SK-N-SH (cell line): ENCODE measurements around the gene GRIN2C.

Experiments
- EP300 ChIP-seq, 2 experiments: IDR thresholded peaks; 2 replicates each; pipeline versions ENCODE4 v1.4.0 to v1.6.1; 2012; ENCODE audit warnings: borderline replicate concordance in 1 of 2, low read depth in 1 of 2, low read length in 1 of 2
- FOXJ3 ChIP-seq: sonication (generic); formaldehyde crosslinking; IDR thresholded peaks from 2 replicates; pipeline ENCODE4 v1.5.1; 2020; ENCODE audit warnings: mild to moderate bottlenecking, missing genetic modification reagents
- FOXM1 ChIP-seq: IDR thresholded peaks from 2 replicates; pipeline ENCODE4 v1.4.0; 2012; ENCODE audit warnings: low read depth, mild to moderate bottlenecking
- JUND ChIP-seq: IDR thresholded peaks from 2 replicates; pipeline ENCODE4 v1.4.0; 2012
- MEF2A ChIP-seq: IDR thresholded peaks from 2 replicates; pipeline ENCODE4 v1.4.0; 2012; ENCODE audit warnings: low read depth, borderline replicate concordance
- MXI1 ChIP-seq: IDR thresholded peaks from 2 replicates; pipeline ENCODE4 v1.6.1; 2012; ENCODE audit warnings: mild to moderate bottlenecking, low read depth, low read length, improper control_type of control experiment
- NRF1 ChIP-seq: IDR thresholded peaks from 2 replicates; pipeline ENCODE4 v1.6.1; 2012; ENCODE audit warnings: low read depth, mild to moderate bottlenecking, low read length
- RAD21 ChIP-seq: IDR thresholded peaks from 2 replicates; pipeline ENCODE4 v1.6.1; 2012; ENCODE audit warnings: mild to moderate bottlenecking, low read length
- RCOR1 ChIP-seq: fragments of 150-350 bp; IDR thresholded peaks from 2 replicates; pipeline ENCODE4 v1.6.1; 2017; ENCODE audit warnings: antibody characterized with exemption, low read length
- TAF1 ChIP-seq: IDR thresholded peaks from 2 replicates; pipeline ENCODE4 v1.6.1; 2012; ENCODE audit warnings: low read depth, mild to moderate bottlenecking, low read length, moderate library complexity, borderline replicate concordance
- YY1 ChIP-seq: IDR thresholded peaks from 2 replicates; pipeline ENCODE4 v1.4.0; 2012; ENCODE audit warnings: low read depth, mild to moderate bottlenecking
- TF ChIP-seq, protein P1 (sequence below): fragments of 200-600 bp; sonication (generic); IDR thresholded peaks from 2 replicates; pipeline ENCODE4 v1.6.1; 2017; ENCODE audit warnings: antibody characterized with exemption, mild to moderate bottlenecking, moderate library complexity
- TF ChIP-seq, protein P2 (sequence below): fragments of 150-350 bp; IDR thresholded peaks from 2 replicates; pipeline ENCODE4 v1.6.1; 2017; ENCODE audit warnings: antibody characterized with exemption, low read length, low read depth, borderline replicate concordance

DNA sequence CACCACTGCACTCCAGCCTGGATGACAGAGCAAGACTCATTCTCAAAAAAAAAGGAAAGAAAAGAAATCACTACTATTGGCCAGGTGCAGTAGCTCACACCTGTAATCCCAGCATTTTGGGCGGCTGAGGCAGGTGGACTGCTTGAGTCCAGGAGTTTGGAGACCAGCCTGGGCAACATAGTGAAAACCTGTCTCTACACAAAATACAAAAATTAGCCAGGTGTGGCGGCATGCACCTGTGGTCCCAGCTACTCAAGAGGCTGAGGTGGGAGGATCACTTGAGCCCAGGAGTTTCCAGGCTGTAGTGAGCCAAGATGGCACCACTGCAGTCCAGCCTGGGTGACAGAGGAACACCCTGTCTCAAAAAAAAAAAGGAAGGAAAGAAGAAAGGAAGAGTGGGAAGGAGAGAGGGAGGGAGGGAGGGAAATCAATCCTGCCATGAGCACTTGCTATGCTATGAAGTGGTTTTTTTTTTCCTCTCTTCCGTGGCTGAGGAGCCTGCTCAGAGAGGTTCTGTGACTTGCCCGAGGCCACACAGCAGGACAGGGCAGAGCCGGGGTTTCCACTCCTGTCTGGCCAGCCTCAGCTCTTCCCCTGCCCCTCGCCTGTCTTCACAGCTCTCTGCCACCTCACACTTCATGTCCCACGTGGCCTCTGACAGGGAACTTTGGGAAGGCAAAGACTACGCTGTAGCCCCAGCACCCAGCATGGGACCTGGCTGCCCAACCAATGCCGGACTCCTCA, 10.9 kb downstream of the GRIN2C start:
- TF ChIP-seq FOXJ3 (CRISPR knock-in tag) (no peak), NRF1 (no peak), RAD21 (no peak), RCOR1 (no peak), EP300 (IDR thresholded peaks at IDR 0.05; ENCODE audit: borderline replicate concordance in 1 of 2, low read depth in 1 of 2, low read length in 1 of 2) (no peak), MEF2A (no peak), JUND (no peak), MXI1 (no peak), FOXM1 (no peak), YY1 (no peak), TAF1 (no peak)
- TF ChIP-seq, protein P1, sequence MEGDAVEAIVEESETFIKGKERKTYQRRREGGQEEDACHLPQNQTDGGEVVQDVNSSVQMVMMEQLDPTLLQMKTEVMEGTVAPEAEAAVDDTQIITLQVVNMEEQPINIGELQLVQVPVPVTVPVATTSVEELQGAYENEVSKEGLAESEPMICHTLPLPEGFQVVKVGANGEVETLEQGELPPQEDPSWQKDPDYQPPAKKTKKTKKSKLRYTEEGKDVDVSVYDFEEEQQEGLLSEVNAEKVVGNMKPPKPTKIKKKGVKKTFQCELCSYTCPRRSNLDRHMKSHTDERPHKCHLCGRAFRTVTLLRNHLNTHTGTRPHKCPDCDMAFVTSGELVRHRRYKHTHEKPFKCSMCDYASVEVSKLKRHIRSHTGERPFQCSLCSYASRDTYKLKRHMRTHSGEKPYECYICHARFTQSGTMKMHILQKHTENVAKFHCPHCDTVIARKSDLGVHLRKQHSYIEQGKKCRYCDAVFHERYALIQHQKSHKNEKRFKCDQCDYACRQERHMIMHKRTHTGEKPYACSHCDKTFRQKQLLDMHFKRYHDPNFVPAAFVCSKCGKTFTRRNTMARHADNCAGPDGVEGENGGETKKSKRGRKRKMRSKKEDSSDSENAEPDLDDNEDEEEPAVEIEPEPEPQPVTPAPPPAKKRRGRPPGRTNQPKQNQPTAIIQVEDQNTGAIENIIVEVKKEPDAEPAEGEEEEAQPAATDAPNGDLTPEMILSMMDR = no peak
- TF ChIP-seq, protein P2, sequence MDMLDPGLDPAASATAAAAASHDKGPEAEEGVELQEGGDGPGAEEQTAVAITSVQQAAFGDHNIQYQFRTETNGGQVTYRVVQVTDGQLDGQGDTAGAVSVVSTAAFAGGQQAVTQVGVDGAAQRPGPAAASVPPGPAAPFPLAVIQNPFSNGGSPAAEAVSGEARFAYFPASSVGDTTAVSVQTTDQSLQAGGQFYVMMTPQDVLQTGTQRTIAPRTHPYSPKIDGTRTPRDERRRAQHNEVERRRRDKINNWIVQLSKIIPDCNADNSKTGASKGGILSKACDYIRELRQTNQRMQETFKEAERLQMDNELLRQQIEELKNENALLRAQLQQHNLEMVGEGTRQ = no peak
